WERI-Rb-1 (cell line): ENCODE data around the gene MAP3K5.

ENCODE experiments used
- DNase-seq: peaks from one replicate; pipeline ENCODE4 v3.0.0-alpha.2; 2020
- H3K27ac ChIP-seq: fragments of 250-450 bp; sonication (Bioruptor Pico); 2 replicates; pipeline ENCODE4 v1.5.1; 2020; ENCODE audit warnings: mild to moderate bottlenecking, moderate library complexity
- H3K27me3 ChIP-seq: fragments of 250-450 bp; sonication (Bioruptor Pico); 2 replicates; pipeline ENCODE4 v1.5.1; 2021; ENCODE audit warnings: mild to moderate bottlenecking, low read depth, moderate library complexity; ENCODE audit not compliant: insufficient read depth, severe bottlenecking
- H3K36me3 ChIP-seq: fragments of 250-450 bp; sonication (Bioruptor Pico); 2 replicates; pipeline ENCODE4 v1.5.1; 2020; ENCODE audit warnings: mild to moderate bottlenecking, moderate library complexity
- H3K4me3 ChIP-seq: 2 replicates; pipeline ENCODE4 v1.5.1; 2011; ENCODE audit warnings: low read depth, mild to moderate bottlenecking, control low read depth, low read length
- H3K9me3 ChIP-seq: fragments of 250-450 bp; sonication (Bioruptor Pico); 2 replicates; pipeline ENCODE4 v1.5.1; 2021; ENCODE audit warnings: mild to moderate bottlenecking, moderate library complexity; ENCODE audit not compliant: severe bottlenecking
- CTCF ChIP-seq: IDR thresholded peaks from 2 replicates; pipeline ENCODE4 v1.5.1; 2011; ENCODE audit warnings: low read depth, mild to moderate bottlenecking, control low read depth, inconsistent platforms, low read length

MAP3K5 gene

GRCh38 chr6:136747507-136747906 lies 44.8 kb downstream of the MAP3K5 start:
- no peaks in the 10 kb centered on the region for H3K9me3 ChIP-seq
- H3K36me3 ChIP-seq: no peaks in the 10 kb centered on the region
- no peak overlapping the region for H3K27ac ChIP-seq
- no peak overlapping the region for H3K4me3 ChIP-seq
- TF ChIP-seq CTCF: no peak
- H3K27me3 ChIP-seq: no peaks in the 10 kb centered on the region
- DNase-seq: no peak

GRCh38 chr6:136745300-136745699 lies 47.0 kb downstream of the MAP3K5 start:
- no peak for DNase-seq
- H3K27me3 ChIP-seq: no peaks in the 10 kb centered on the region
- H3K36me3 ChIP-seq: no peaks in the 10 kb centered on the region
- no peaks in the 10 kb centered on the region for H3K9me3 ChIP-seq
- no peak overlapping the region for H3K4me3 ChIP-seq
- no peak for TF ChIP-seq CTCF
- H3K27ac ChIP-seq: no peak overlapping the region

- no peak for TF ChIP-seq CTCF
- Histone ChIP-seq H3K27ac (no peak overlapping the region), H3K36me3 (no peaks in the 10 kb centered on the region), H3K4me3 (no peak overlapping the region), H3K27me3 (no peaks in the 10 kb centered on the region), H3K9me3 (no peaks in the 10 kb centered on the region)
- DNase-seq: no peak
Measured at GRCh38 chr6:136744889-136745288, 47.4 kb downstream of the MAP3K5 start.

- no peaks in the 10 kb centered on the region for H3K27me3 ChIP-seq
- H3K4me3 ChIP-seq: no peak overlapping the region
- H3K9me3 ChIP-seq: no peaks in the 10 kb centered on the region
- no peak overlapping the region for H3K27ac ChIP-seq
- no peak for TF ChIP-seq CTCF
- no peaks in the 10 kb centered on the region for H3K36me3 ChIP-seq
- DNase-seq: no peak
Measured at GRCh38 chr6:136742125-136742524, 50.2 kb downstream of the MAP3K5 start.

GRCh38 chr6:136740050-136740974 lies 52.0 kb downstream of the MAP3K5 start:
- Histone ChIP-seq H3K27ac (no peak overlapping the region), H3K4me3 (no peak overlapping the region)

More at GRCh38 chr6:136740050-136740974, 52.0 kb downstream of the MAP3K5 start:
- Histone ChIP-seq H3K36me3 (no peaks in the 10 kb centered on the region), H3K9me3 (no peaks in the 10 kb centered on the region), H3K27me3 (no peaks in the 10 kb centered on the region)
- no peak for TF ChIP-seq CTCF
- DNase-seq: no peak
